Upper lobe of left lung (tissue), 4 donors: Measurements from ENCODE around the gene CNOT3.
A peak's percentile ranks its signal among the peaks of the same experiment; 100 is the strongest.

Source experiments
- CTCF ChIP-seq, 6 experiments: fragments of 450-650 bp in 4 of 6; fragments of 200-600 bp in 2 of 6; sonication (generic) in 2 of 6; IDR thresholded peaks; one replicate each; pipeline ENCODE4 v1.5.1; 2016 to 2019; ENCODE audit warnings: antibody characterized with exemption in 6 of 6
- EP300 ChIP-seq, 4 donors: sonication (generic); formaldehyde crosslinking; IDR thresholded peaks; one replicate each; pipeline ENCODE4 v1.5.1; 2017; ENCODE audit warnings: antibody characterized with exemption in 4 of 4, control low read depth in 2 of 4
- POLR2A ChIP-seq, 4 donors: fragments of 450-650 bp; IDR thresholded peaks; one replicate each; pipeline ENCODE4 v1.5.1; 2016 to 2017; ENCODE audit warnings: antibody characterized with exemption in 4 of 4, mild to moderate bottlenecking in 2 of 4

GRCh38 chr19:54172471-54173358, 35.2 kb downstream of the CNOT3 start, which contains the start of gene TMC4:
- TF ChIP-seq CTCF (IDR thresholded peaks at IDR 0.05) (peak in 3 of 6 experiments; percentile 51 to 78 (median 69)), POLR2A (IDR thresholded peaks at IDR 0.05) (peak in 2 of 4 donors; percentile 27 to 63), EP300 (IDR thresholded peaks at IDR 0.05) (no peak)
